ENCODE measurements around the gene PBX4. TPM values are rescaled to one million over a fixed set of nuclear protein-coding genes. Genes with fewer than 3 reads are reported as not detected.

PBX4 gene
- polyA plus RNA-seq, 1 experiment: 1.9 TPM

GRCh38 chr19:19626516-19627472 lies 8.3 kb upstream of the PBX4 start:
- no peak for DNase-seq (ENCODE audit: low read depth)
- POLR2A ChIA-PET: interaction anchor here (0.6 to 0.7 kb wide), 2 partner anchors 13 to 15 kb away, joined by 4 read pairs; no protein-coding TSS in a partner anchor
- Histone ChIP-seq H3K36me3 (ENCODE audit: control insufficient read depth, insufficient read depth, low read length) (peaks cover 3% of the 10 kb centered on the region; the same call in 1 of the 2 replicates), H3K4me3 (ENCODE audit: low read depth, low read length) (no peak overlapping the region), H3K27me3 (ENCODE audit: control insufficient read depth, insufficient read depth, low read length) (no peaks in the 10 kb centered on the region)
- CTCF ChIA-PET: interaction anchor here (3.1 kb wide), 1 partner anchor 95 kb away, joined by 17 read pairs; no protein-coding TSS in a partner anchor
- TF ChIP-seq CTCF (IDR thresholded peaks at IDR 0.05; ENCODE audit: insufficient read depth, low read depth, low read length): no peak

GRCh38 chr19:19624032-19624570 lies 5.6 kb upstream of the PBX4 start:
- DNase-seq (ENCODE audit: low read depth): no peak

GRCh38 chr19:19623383-19623782 lies 4.9 kb upstream of the PBX4 start:
- Histone ChIP-seq H3K36me3 (ENCODE audit: control insufficient read depth, insufficient read depth, low read length) (no peaks in the 10 kb centered on the region; the same call in 1 of the 2 replicates), H3K27me3 (ENCODE audit: control insufficient read depth, insufficient read depth, low read length) (no peaks in the 10 kb centered on the region), H3K4me3 (ENCODE audit: low read depth, low read length) (no peak overlapping the region)
- CTCF ChIA-PET: interaction anchor here (1.2 kb wide), 1 partner anchor 20 kb away, joined by 3 read pairs; the partner anchor contains the start of gene GMIP
- TF ChIP-seq CTCF (IDR thresholded peaks at IDR 0.05; ENCODE audit: insufficient read depth, low read depth, low read length): no peak
- DNase-seq (ENCODE audit: low read depth): no peak
- POLR2A ChIA-PET: no interaction called here

More at GRCh38 chr19:19624032-19624570, 5.6 kb upstream of the PBX4 start:
- POLR2A ChIA-PET: no interaction called here
- Histone ChIP-seq H3K27me3 (ENCODE audit: control insufficient read depth, insufficient read depth, low read length) (no peaks in the 10 kb centered on the region), H3K36me3 (ENCODE audit: control insufficient read depth, insufficient read depth, low read length) (no peaks in the 10 kb centered on the region; the same call in 1 of the 2 replicates), H3K4me3 (ENCODE audit: low read depth, low read length) (no peak overlapping the region)
- no peak for TF ChIP-seq CTCF (IDR thresholded peaks at IDR 0.05; ENCODE audit: insufficient read depth, low read depth, low read length)
- CTCF ChIA-PET: no interaction called here

- no peak for DNase-seq (ENCODE audit: low read depth)
- TF ChIP-seq CTCF (IDR thresholded peaks at IDR 0.05; ENCODE audit: insufficient read depth, low read depth, low read length): no peak
- CTCF ChIA-PET: interaction anchor here (0.9 to 1.9 kb wide), 4 partner anchors 28 to 87 kb away, joined by 3 to 5 read pairs (median 4); no protein-coding TSS in a partner anchor
- H3K27me3 ChIP-seq (ENCODE audit: control insufficient read depth, insufficient read depth, low read length): no peaks in the 10 kb centered on the region
- POLR2A ChIA-PET: no interaction called here
- no peaks in the 10 kb centered on the region for H3K36me3 ChIP-seq (ENCODE audit: control insufficient read depth, insufficient read depth, low read length)
- no peak overlapping the region for H3K4me3 ChIP-seq (ENCODE audit: low read depth, low read length)
These were observed 1.3 kb upstream of the PBX4 start for GRCh38 chr19:19619849-19620210.

All from BJ (cell line).